Putamen (tissue), 1 donor: ENCODE results near the gene CRIP2.

ENCODE experiments used
- DNase-seq: peaks from one replicate; pipeline ENCODE4 v3.0.0-alpha.2; 2016; ENCODE audit warnings: low spot score

CRIP2 gene

GRCh38 chr14:105464501-105464900, 10.1 kb upstream of the CRIP2 start:
- DNase-seq = no peak

GRCh38 chr14:105465209-105466031, 9.2 kb upstream of the CRIP2 start:
- DNase-seq = no peak

GRCh38 chr14:105466531-105467248, 7.9 kb upstream of the CRIP2 start:
- DNase-seq = no peak

GRCh38 chr14:105467249-105467941, 7.2 kb upstream of the CRIP2 start:
- no peak for DNase-seq

- DNase-seq = no peak
Observed at GRCh38 chr14:105467942-105468471, 6.6 kb upstream of the CRIP2 start.

- DNase-seq = no peak
Observed at GRCh38 chr14:105468621-105469241, 5.9 kb upstream of the CRIP2 start.

- no peak for DNase-seq
Observed at GRCh38 chr14:105469456-105470349, 4.9 kb upstream of the CRIP2 start.

- DNase-seq = no peak
Observed at GRCh38 chr14:105470350-105471296, 4.0 kb upstream of the CRIP2 start.

GRCh38 chr14:105471297-105471821, 3.3 kb upstream of the CRIP2 start:
- DNase-seq = peak; percentile 69

- no peak for DNase-seq
Observed at GRCh38 chr14:105471823-105472485, 2.7 kb upstream of the CRIP2 start.

GRCh38 chr14:105472486-105472991, 2.1 kb upstream of the CRIP2 start:
- no peak for DNase-seq

GRCh38 chr14:105473033-105473676, 1.5 kb upstream of the CRIP2 start:
- DNase-seq = no peak

GRCh38 chr14:105473677-105474482, 741 bp upstream of the CRIP2 start:
- DNase-seq = no peak

GRCh38 chr14:105475269-105476096, 862 bp downstream of the CRIP2 start:
- no peak for DNase-seq

GRCh38 chr14:105476097-105476830, 1.6 kb downstream of the CRIP2 start:
- peak; percentile 86 for DNase-seq
